ENCODE results near the gene DCAF12. TPM values are rescaled to one million over a fixed set of nuclear protein-coding genes. Genes with fewer than 3 reads are reported as not detected.

The DCAF12 gene
- total and polyA plus RNA-seq, 2 of the 8 experiments (the other 6 are each of a cell fraction or from before 2014, with no cell fraction given), result 22.7 to 29.2 TPM

DNA sequence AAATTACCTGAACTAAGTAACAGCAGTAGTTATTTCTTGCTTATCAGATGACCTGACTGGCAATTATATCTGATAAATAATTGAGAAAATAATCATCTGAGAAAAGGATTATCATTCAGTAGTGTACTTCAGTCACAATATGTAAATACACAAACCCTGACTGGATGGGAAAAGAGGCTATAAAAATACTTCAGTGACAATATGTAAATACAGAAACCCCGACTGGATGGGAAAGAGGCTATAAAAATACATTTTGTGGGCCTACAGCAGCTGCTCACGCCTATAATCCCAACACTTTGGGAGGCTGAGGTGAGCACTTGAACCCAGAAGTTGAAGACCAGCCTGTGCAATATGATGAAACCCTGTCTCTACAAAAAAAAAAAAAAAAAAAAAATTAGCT is 88.9 kb downstream of the DCAF12 start:
- H3K14ac ChIP-seq (ENCODE audit: insufficient read length), result no peak overlapping the region
- H3K36me3 ChIP-seq (ENCODE audit: control insufficient read depth in 2 of 4, insufficient read depth in 4 of 4, low read length in 3 of 4), result peaks cover 0 to 12% (median 6%) of the 10 kb centered on the region in 4 experiments; a peak in 2 of 8 replicates
- H3K18ac ChIP-seq (ENCODE audit: extremely low read depth, low read length), result no peak overlapping the region
- no peak overlapping the region for H3K23ac ChIP-seq (ENCODE audit: insufficient read length)
- H4K8ac ChIP-seq (ENCODE audit: extremely low read depth, insufficient read depth, low read length), result no peak overlapping the region
- ChIA-PET CTCF (ENCODE audit: partially characterized antibody) (no interaction called here), POLR2A (ENCODE audit: partially characterized antibody) (interaction anchor here (1.4 kb wide), 1 partner anchor 10 kb away, joined by 3 read pairs; no protein-coding TSS in a partner anchor)
- no peaks in the 10 kb centered on the region for H3K27me3 ChIP-seq (replicated peaks in 1 of 4; ENCODE audit: control insufficient read depth in 3 of 4, extremely low read depth in 1 of 4, insufficient read depth in 3 of 4, low read length in 3 of 4)
- DNase-seq (ENCODE audit: low read depth in 1 of 2, low spot score in 2 of 2), result no peak
- no peak overlapping the region for H2BK20ac ChIP-seq (ENCODE audit: low read length)
- no peak overlapping the region for H2BK12ac ChIP-seq (ENCODE audit: low read depth, low read length)
- H2BK5ac ChIP-seq (ENCODE audit: low read depth, low read length), result no peak overlapping the region
- WGBS, 2 experiments (ENCODE audit: extremely low coverage in 1 of 2, insufficient coverage in 1 of 2, insufficient read length in 1 of 2, insufficient replicate concordance in 2 of 2, low coverage in 1 of 2, low lambda C conversion rate in 2 of 2, missing lambda C conversion rate in 1 of 2), result 100% methylated on average over 2 of the region's 2 CpGs; no CpG with 5 or more reads in 1 of the 2 experiments
- peaks cover 22 to 84% of the 10 kb centered on the region in 2 experiments for H3K79me2 ChIP-seq (ENCODE audit: control insufficient read depth in 1 of 2, insufficient read depth in 2 of 2, low read length in 2 of 2)
- peaks cover 0 to 11% of the 10 kb centered on the region in 2 experiments; a peak in 1 of 4 replicates for H3K9me3 ChIP-seq (ENCODE audit: insufficient read depth in 2 of 2, low read depth in 1 of 2, low read length in 1 of 2)
- no peak overlapping the region for H2BK120ac ChIP-seq (replicated peaks; ENCODE audit: low read depth, low read length)
- peaks cover 5 to 7% of the 10 kb centered on the region in 2 experiments for H4K20me1 ChIP-seq (replicated peaks in 1 of 2; ENCODE audit: control insufficient read depth in 1 of 2, insufficient read depth in 2 of 2, low read length in 2 of 2)
- no peak overlapping the region for H4K91ac ChIP-seq (replicated peaks; ENCODE audit: insufficient read length, low read length)
- FAIRE-seq, result no peak
- TF ChIP-seq SIN3A (conservative IDR thresholded peaks at IDR 0.05 in 1 of 2, IDR thresholded peaks at IDR 0.05 in 1 of 2; ENCODE audit: low read depth in 1 of 2, low read length in 2 of 2) (no peak), KDM1A (IDR thresholded peaks at IDR 0.05; ENCODE audit: borderline replicate concordance, low read length) (no peak), FOSL1 (IDR thresholded peaks at IDR 0.05; ENCODE audit: insufficient read depth, low read depth, low read length) (no peak), HDAC2 (IDR thresholded peaks at IDR 0.05; ENCODE audit: borderline replicate concordance in 1 of 2, low read depth in 2 of 2, low read length in 2 of 2) (no peak), CEBPB (IDR thresholded peaks at IDR 0.05; ENCODE audit: low read depth, low read length) (no peak), TCF12 (IDR thresholded peaks at IDR 0.05; ENCODE audit: low read depth, low read length) (no peak), ZNF274 (IDR thresholded peaks at IDR 0.05; ENCODE audit: borderline replicate concordance, extremely low read depth, low read length) (no peak), EZH2 (IDR thresholded peaks at IDR 0.05; ENCODE audit: low read depth, low read length, severe bottlenecking) (no peak), SRF (IDR thresholded peaks at IDR 0.05; ENCODE audit: low read depth, low read length) (no peak), JUN (IDR thresholded peaks at IDR 0.05; ENCODE audit: low read depth, low read length) (no peak), EGR1 (IDR thresholded peaks at IDR 0.05; ENCODE audit: borderline replicate concordance, low read depth, low read length) (no peak), BCL11A (IDR thresholded peaks at IDR 0.05; ENCODE audit: low read depth in 2 of 2, low read length in 2 of 2) (no peak), POLR2A (IDR thresholded peaks at IDR 0.05; ENCODE audit: control extremely low read depth in 1 of 2, low read depth in 2 of 2, low read length in 2 of 2) (no peak)
- H3K56ac ChIP-seq (replicated peaks; ENCODE audit: insufficient read length, low read depth, low read length), result no peak overlapping the region
- H3K79me1 ChIP-seq (ENCODE audit: low read depth, low read length), result no peaks in the 10 kb centered on the region; the same call in 1 of the 2 replicates
- no peak overlapping the region for H2BK15ac ChIP-seq (ENCODE audit: low read length)
- H3K4ac ChIP-seq (replicated peaks; ENCODE audit: insufficient read length, low read depth, low read length), result no peak overlapping the region
- H2AK5ac ChIP-seq (ENCODE audit: low read depth, low read length), result no peak overlapping the region
- H3K4me3 ChIP-seq (ENCODE audit: extremely low read depth in 1 of 4, insufficient read depth in 2 of 4, low read depth in 3 of 4, low read length in 4 of 4), result no peak overlapping the region
- no peak overlapping the region for H2AFZ ChIP-seq (ENCODE audit: low read length)
- H4K5ac ChIP-seq (ENCODE audit: insufficient read length, low read depth, low read length), result no peak overlapping the region
- no peak overlapping the region for H3K4me2 ChIP-seq (ENCODE audit: insufficient read depth in 1 of 2, low read depth in 2 of 2, low read length in 2 of 2)
- H3K4me1 ChIP-seq (replicated peaks in 1 of 4; ENCODE audit: control insufficient read depth in 3 of 4, insufficient read depth in 4 of 4, low read length in 3 of 4), result no peaks in the 10 kb centered on the region
- no peaks in the 10 kb centered on the region; the same call in 1 of the 2 replicates for H3K23me2 ChIP-seq (ENCODE audit: low read depth, low read length)
- H3K9ac ChIP-seq (replicated peaks in 1 of 4; ENCODE audit: extremely low read depth in 1 of 4, low read depth in 3 of 4, low read length in 3 of 4), result no peak overlapping the region
- no peak overlapping the region for H3K27ac ChIP-seq (ENCODE audit: low read depth, low read length)
